Measurements from ENCODE around the gene ZNF17. TPM values are rescaled to one million over a fixed set of nuclear protein-coding genes. Genes with fewer than 3 reads are reported as not detected.

ZNF17 gene
- total and polyA plus RNA-seq, 2 donors (not counting 1 experiment from before 2014, with no cell fraction given) = 9.9 to 25.8 TPM

DNA sequence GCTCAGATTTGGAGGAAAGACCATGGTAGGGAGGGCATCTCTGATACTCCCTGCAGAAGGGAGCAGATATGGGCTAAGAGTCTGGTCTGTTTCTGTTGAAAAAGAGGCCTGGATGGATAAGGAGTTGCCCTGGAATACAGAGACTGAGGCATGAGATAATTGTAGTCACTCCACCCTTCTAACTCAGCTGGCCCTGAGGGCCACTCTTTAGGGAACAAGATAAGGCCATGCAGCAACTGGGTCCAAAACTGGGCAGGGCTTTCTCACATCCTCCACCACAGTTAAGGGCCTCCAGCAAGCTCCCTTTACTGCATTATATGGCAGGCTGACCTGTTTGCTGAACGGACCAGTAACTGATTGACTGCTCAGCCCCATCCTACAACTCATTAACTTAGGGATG lies 25.5 kb downstream of the ZNF17 start:
- Histone ChIP-seq H3K4me1 (ENCODE audit: control insufficient read depth in 2 of 2, insufficient read depth in 2 of 2, low read length in 2 of 2) (peaks cover 17% of the 10 kb centered on the region in 2 donors), H3K79me2 (ENCODE audit: control insufficient read depth, insufficient read depth, low read length) (peaks cover 58% of the 10 kb centered on the region), H3K4me3 (ENCODE audit: control extremely low read depth in 1 of 5, extremely low read depth in 1 of 5, insufficient read depth in 1 of 5, low read depth in 2 of 5, low read length in 4 of 5) (no peak overlapping the region), H3K27ac (ENCODE audit: low read length in 2 of 2) (no peak overlapping the region), H4K20me1 (ENCODE audit: control insufficient read depth, insufficient read depth, low read length, poor library complexity, severe bottlenecking) (no peaks in the 10 kb centered on the region), H2AFZ (ENCODE audit: insufficient read depth, low read depth, low read length, poor library complexity, severe bottlenecking) (no peak overlapping the region), H3K36me3 (replicated peaks in 1 of 2; ENCODE audit: control extremely low read depth in 1 of 2, control insufficient read depth in 1 of 2, extremely low read depth in 1 of 2, insufficient read depth in 2 of 2, low read length in 1 of 2) (peaks cover 4 to 6% of the 10 kb centered on the region in 2 experiments), H3K4me2 (replicated peaks; ENCODE audit: low read depth, low read length, poor library complexity, severe bottlenecking) (peak overlapping the region; percentile 99), H3K9ac (ENCODE audit: low read length) (no peak overlapping the region), H3K9me3 (ENCODE audit: control extremely low read depth in 1 of 3, control insufficient read depth in 2 of 3, insufficient read depth in 1 of 3, low read length in 2 of 3) (peaks cover 0 to 10% (median 0%) of the 10 kb centered on the region in 3 donors), H3K27me3 (replicated peaks in 1 of 4; ENCODE audit: control extremely low read depth in 1 of 4, control insufficient read depth in 3 of 4, insufficient read depth in 4 of 4, low read length in 3 of 4) (no peaks in the 10 kb centered on the region)
- peak overlapping the region; percentile 99 for H3K4me3 Mint-ChIP-seq
- intact Hi-C loops (cut with micrococcal nuclease) = loop anchor here (5.0 to 10.0 kb wide), 2 partner anchors 378 to 1044 kb away; partner anchors contain the start of genes ZNF552 and ZNF582
- H3K27me3 Mint-ChIP-seq = no peaks in the 10 kb centered on the region
- H3K4me1 Mint-ChIP-seq = peaks cover 30% of the 10 kb centered on the region
- POLR2A ChIA-PET = no interaction called here
- H3K9me3 Mint-ChIP-seq (ENCODE audit: insufficient read depth) = no peaks in the 10 kb centered on the region
- CTCF ChIA-PET = no interaction called here
- DNase-seq (no peak), ATAC-seq (ENCODE audit: low read depth) (no peak)
- H3K27ac Mint-ChIP-seq = no peak overlapping the region
- no CpG with 5 or more reads among the region's 1 CpG for WGBS (ENCODE audit: insufficient coverage)
- TF ChIP-seq, protein P1, sequence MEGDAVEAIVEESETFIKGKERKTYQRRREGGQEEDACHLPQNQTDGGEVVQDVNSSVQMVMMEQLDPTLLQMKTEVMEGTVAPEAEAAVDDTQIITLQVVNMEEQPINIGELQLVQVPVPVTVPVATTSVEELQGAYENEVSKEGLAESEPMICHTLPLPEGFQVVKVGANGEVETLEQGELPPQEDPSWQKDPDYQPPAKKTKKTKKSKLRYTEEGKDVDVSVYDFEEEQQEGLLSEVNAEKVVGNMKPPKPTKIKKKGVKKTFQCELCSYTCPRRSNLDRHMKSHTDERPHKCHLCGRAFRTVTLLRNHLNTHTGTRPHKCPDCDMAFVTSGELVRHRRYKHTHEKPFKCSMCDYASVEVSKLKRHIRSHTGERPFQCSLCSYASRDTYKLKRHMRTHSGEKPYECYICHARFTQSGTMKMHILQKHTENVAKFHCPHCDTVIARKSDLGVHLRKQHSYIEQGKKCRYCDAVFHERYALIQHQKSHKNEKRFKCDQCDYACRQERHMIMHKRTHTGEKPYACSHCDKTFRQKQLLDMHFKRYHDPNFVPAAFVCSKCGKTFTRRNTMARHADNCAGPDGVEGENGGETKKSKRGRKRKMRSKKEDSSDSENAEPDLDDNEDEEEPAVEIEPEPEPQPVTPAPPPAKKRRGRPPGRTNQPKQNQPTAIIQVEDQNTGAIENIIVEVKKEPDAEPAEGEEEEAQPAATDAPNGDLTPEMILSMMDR (IDR thresholded peaks at IDR 0.05) = no peak
- TF ChIP-seq EZH2 (IDR thresholded peaks at IDR 0.05; ENCODE audit: borderline replicate concordance, insufficient read depth, low read depth, low read length, poor library complexity, severe bottlenecking) = no peak

DNA sequence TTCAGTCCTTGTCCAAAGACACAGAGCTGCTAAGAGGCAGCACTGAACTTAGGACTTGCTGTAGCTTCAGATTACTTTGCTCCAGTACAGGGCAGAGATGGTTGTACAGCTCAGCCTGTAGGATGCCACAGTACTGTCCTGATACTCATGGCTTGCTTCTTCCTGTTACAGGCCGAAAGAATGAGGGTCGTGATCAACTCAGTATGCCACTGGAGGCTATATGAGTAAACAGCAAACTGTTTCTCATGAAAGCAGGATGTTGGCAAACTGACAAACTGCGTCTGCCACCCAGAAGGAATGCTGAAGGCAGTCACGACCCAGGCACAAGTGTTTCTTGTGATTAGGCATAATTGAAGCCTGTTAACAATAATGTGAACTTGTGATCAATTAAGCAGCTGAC lies 27.0 kb downstream of the ZNF17 start:
- no peak for DNase-seq
- CTCF ChIA-PET = no interaction called here
- no peak overlapping the region for H3K27ac ChIP-seq (ENCODE audit: low read length in 2 of 2)

More for the DNA sequence above, 27.0 kb downstream of the ZNF17 start:
- Mint-ChIP-seq H3K27ac (no peak overlapping the region), H3K4me3 (no peak overlapping the region), H3K27me3 (no peaks in the 10 kb centered on the region), H3K4me1 (peaks cover 30% of the 10 kb centered on the region), H3K9me3 (ENCODE audit: insufficient read depth) (no peaks in the 10 kb centered on the region)
- Histone ChIP-seq H2AFZ (ENCODE audit: insufficient read depth, low read depth, low read length, poor library complexity, severe bottlenecking) (no peak overlapping the region), H3K4me2 (replicated peaks; ENCODE audit: low read depth, low read length, poor library complexity, severe bottlenecking) (no peak overlapping the region), H3K79me2 (ENCODE audit: control insufficient read depth, insufficient read depth, low read length) (peaks cover 71% of the 10 kb centered on the region), H3K4me3 (ENCODE audit: control extremely low read depth in 1 of 5, extremely low read depth in 1 of 5, insufficient read depth in 1 of 5, low read depth in 2 of 5, low read length in 4 of 5) (no peak overlapping the region), H3K27me3 (replicated peaks in 1 of 4; ENCODE audit: control extremely low read depth in 1 of 4, control insufficient read depth in 3 of 4, insufficient read depth in 4 of 4, low read length in 3 of 4) (no peaks in the 10 kb centered on the region), H3K4me1 (ENCODE audit: control insufficient read depth in 2 of 2, insufficient read depth in 2 of 2, low read length in 2 of 2) (peaks cover 17% of the 10 kb centered on the region in 2 donors), H3K36me3 (replicated peaks in 1 of 2; ENCODE audit: control extremely low read depth in 1 of 2, control insufficient read depth in 1 of 2, extremely low read depth in 1 of 2, insufficient read depth in 2 of 2, low read length in 1 of 2) (peaks cover 4 to 9% of the 10 kb centered on the region in 2 experiments), H3K9ac (ENCODE audit: low read length) (no peak overlapping the region), H3K9me3 (ENCODE audit: control extremely low read depth in 1 of 3, control insufficient read depth in 2 of 3, insufficient read depth in 1 of 3, low read length in 2 of 3) (peaks cover 0 to 18% (median 0%) of the 10 kb centered on the region in 3 donors), H4K20me1 (ENCODE audit: control insufficient read depth, insufficient read depth, low read length, poor library complexity, severe bottlenecking) (no peaks in the 10 kb centered on the region)
- intact Hi-C loops (cut with micrococcal nuclease) = loop anchor here (5.0 to 10.0 kb wide), 2 partner anchors 377 to 1046 kb away; partner anchors contain the start of genes ZNF552 and ZNF582
- no peak for ATAC-seq (ENCODE audit: low read depth)
- POLR2A ChIA-PET = no interaction called here
- 96% methylated on average over 3 of the region's 4 CpGs for WGBS (ENCODE audit: insufficient coverage)
- TF ChIP-seq EZH2 (IDR thresholded peaks at IDR 0.05; ENCODE audit: borderline replicate concordance, insufficient read depth, low read depth, low read length, poor library complexity, severe bottlenecking) = no peak
- TF ChIP-seq, protein P1 (IDR thresholded peaks at IDR 0.05) = no peak
